ENCODE measurements around the gene CASZ1.

DNA sequence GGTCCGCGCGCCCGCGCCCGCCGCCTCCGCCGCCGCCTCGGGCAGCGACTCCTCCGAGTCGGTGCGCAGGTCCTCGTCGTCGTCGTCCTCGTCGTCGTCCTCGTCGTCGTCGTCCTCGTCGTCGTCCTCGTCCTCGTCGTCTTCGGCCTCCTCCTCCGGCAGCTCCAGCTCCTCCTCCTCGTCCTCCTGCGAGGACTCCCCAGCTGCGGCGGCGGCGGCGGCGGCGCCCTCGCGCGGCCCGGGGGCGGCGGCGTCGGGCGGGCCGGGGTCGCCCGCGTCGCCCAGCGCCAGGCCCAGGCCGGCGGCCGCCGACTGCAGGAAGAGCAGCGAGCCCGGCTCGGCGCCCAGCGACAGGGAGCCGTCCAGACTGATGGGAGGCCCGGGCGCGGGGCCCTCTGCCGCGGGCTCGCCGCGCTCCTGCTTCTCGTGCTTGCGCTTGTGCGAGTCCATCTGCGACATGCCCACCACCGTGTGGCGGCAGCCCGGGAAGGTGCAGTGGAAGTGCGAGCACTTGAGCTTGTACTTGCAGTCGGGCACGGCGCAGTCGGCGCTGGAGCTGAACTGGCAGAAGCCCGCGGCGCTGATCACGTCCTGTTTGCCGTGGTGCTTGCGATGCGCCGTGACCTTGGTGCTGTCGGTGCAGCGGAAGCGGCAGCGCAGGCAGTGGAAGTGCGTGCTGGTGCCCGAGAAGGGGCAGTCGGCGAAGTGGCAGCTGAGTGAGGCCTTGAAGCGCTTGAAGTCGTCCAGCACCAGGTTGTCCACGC lies 157.3 kb downstream of the CASZ1 start:
- TF ChIP-seq, protein P1, sequence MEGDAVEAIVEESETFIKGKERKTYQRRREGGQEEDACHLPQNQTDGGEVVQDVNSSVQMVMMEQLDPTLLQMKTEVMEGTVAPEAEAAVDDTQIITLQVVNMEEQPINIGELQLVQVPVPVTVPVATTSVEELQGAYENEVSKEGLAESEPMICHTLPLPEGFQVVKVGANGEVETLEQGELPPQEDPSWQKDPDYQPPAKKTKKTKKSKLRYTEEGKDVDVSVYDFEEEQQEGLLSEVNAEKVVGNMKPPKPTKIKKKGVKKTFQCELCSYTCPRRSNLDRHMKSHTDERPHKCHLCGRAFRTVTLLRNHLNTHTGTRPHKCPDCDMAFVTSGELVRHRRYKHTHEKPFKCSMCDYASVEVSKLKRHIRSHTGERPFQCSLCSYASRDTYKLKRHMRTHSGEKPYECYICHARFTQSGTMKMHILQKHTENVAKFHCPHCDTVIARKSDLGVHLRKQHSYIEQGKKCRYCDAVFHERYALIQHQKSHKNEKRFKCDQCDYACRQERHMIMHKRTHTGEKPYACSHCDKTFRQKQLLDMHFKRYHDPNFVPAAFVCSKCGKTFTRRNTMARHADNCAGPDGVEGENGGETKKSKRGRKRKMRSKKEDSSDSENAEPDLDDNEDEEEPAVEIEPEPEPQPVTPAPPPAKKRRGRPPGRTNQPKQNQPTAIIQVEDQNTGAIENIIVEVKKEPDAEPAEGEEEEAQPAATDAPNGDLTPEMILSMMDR (IDR thresholded peaks at IDR 0.05), result no peak
- TF ChIP-seq CBX8 (IDR thresholded peaks at IDR 0.05) (no peak), JUN (IDR thresholded peaks at IDR 0.05) (no peak), MAFK (IDR thresholded peaks at IDR 0.05; ENCODE audit: partially characterized antibody) (no peak), RAD21 (conservative IDR thresholded peaks at IDR 0.05 in 1 of 2, IDR thresholded peaks at IDR 0.05 in 1 of 2) (no peak)
- TF ChIP-seq, protein P2, sequence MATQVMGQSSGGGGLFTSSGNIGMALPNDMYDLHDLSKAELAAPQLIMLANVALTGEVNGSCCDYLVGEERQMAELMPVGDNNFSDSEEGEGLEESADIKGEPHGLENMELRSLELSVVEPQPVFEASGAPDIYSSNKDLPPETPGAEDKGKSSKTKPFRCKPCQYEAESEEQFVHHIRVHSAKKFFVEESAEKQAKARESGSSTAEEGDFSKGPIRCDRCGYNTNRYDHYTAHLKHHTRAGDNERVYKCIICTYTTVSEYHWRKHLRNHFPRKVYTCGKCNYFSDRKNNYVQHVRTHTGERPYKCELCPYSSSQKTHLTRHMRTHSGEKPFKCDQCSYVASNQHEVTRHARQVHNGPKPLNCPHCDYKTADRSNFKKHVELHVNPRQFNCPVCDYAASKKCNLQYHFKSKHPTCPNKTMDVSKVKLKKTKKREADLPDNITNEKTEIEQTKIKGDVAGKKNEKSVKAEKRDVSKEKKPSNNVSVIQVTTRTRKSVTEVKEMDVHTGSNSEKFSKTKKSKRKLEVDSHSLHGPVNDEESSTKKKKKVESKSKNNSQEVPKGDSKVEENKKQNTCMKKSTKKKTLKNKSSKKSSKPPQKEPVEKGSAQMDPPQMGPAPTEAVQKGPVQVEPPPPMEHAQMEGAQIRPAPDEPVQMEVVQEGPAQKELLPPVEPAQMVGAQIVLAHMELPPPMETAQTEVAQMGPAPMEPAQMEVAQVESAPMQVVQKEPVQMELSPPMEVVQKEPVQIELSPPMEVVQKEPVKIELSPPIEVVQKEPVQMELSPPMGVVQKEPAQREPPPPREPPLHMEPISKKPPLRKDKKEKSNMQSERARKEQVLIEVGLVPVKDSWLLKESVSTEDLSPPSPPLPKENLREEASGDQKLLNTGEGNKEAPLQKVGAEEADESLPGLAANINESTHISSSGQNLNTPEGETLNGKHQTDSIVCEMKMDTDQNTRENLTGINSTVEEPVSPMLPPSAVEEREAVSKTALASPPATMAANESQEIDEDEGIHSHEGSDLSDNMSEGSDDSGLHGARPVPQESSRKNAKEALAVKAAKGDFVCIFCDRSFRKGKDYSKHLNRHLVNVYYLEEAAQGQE (IDR thresholded peaks at IDR 0.05), result no peak
